ENCODE results near the gene PADI3.

DNA sequence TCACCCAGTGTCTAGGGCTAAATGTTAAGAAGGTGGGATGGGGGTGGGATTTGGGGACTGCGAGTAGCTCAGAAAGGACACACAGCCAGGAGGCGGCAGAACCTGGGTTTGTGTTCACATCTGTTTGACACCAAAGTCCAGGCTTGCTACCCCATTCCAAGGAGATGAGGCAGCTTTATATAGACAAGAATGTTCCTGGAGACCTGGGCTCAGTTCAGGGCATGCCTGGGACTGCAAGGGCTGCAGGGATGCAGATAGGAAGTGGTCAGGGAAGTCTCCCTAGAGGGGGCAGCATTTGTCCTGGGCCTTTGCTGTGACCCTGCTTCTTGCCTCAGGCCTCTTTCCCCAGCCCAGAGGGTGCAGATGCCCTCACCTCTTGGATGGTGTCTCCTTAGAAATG, 16.3 kb downstream of the PADI3 start:
- TF ChIP-seq, protein P1, sequence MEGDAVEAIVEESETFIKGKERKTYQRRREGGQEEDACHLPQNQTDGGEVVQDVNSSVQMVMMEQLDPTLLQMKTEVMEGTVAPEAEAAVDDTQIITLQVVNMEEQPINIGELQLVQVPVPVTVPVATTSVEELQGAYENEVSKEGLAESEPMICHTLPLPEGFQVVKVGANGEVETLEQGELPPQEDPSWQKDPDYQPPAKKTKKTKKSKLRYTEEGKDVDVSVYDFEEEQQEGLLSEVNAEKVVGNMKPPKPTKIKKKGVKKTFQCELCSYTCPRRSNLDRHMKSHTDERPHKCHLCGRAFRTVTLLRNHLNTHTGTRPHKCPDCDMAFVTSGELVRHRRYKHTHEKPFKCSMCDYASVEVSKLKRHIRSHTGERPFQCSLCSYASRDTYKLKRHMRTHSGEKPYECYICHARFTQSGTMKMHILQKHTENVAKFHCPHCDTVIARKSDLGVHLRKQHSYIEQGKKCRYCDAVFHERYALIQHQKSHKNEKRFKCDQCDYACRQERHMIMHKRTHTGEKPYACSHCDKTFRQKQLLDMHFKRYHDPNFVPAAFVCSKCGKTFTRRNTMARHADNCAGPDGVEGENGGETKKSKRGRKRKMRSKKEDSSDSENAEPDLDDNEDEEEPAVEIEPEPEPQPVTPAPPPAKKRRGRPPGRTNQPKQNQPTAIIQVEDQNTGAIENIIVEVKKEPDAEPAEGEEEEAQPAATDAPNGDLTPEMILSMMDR (optimal IDR thresholded peaks at IDR 0.05 in 1 of 3, IDR thresholded peaks at IDR 0.05 in 1 of 3, conservative IDR thresholded peaks at IDR 0.05 in 1 of 3; ENCODE audit: extremely low read depth in 1 of 3, insufficient read depth in 2 of 3, low read length in 3 of 3) = peak in 2 of 3 experiments; percentile 27 to 57
- no peak for TF ChIP-seq EZH2 (IDR thresholded peaks at IDR 0.05; ENCODE audit: low read length)
